ENCODE data around the gene RHOBTB1. TPM values are rescaled to one million over a fixed set of nuclear protein-coding genes. Genes with fewer than 3 reads are reported as not detected.

The RHOBTB1 gene
- total and polyA plus RNA-seq, 2 experiments from 2014 or later = 4.6 to 13.2 TPM

GRCh38 chr10:60877777-60878120 lies 66.2 kb downstream of the RHOBTB1 start:
- peaks cover 3% of the 10 kb centered on the region; the same call in 1 of the 3 replicates for H3K36me3 Mint-ChIP-seq (ENCODE audit: low read depth)
- no peak for TF ChIP-seq POLR2AphosphoS5 (IDR thresholded peaks at IDR 0.05; ENCODE audit: low read depth)
- no peak for TF ChIP-seq CREB1 (CRISPR knock-in tag; IDR thresholded peaks at IDR 0.05; ENCODE audit: low read depth)
- TF ChIP-seq EZH2phosphoT487 (IDR thresholded peaks at IDR 0.05; ENCODE audit: unreplicated experiment) = no peak
- no peak for TF ChIP-seq STAT1 (IDR thresholded peaks at IDR 0.05; ENCODE audit: unreplicated experiment)
- no peak for TF ChIP-seq EZH2 (IDR thresholded peaks at IDR 0.05; ENCODE audit: low read depth, unreplicated experiment)
- no peak for TF ChIP-seq ZNF331 (CRISPR knock-in tag; IDR thresholded peaks at IDR 0.05; ENCODE audit: low read depth)
- TF ChIP-seq ZNF462 (CRISPR knock-in tag; IDR thresholded peaks at IDR 0.05) = no peak
- TF ChIP-seq NANOG (IDR thresholded peaks at IDR 0.05; ENCODE audit: borderline replicate concordance) = no peak
- TF ChIP-seq ETS1 (IDR thresholded peaks at IDR 0.05) = no peak
- no peak for TF ChIP-seq JUNB (IDR thresholded peaks at IDR 0.05; ENCODE audit: unreplicated experiment)
- no peak for TF ChIP-seq CTCF (conservative IDR thresholded peaks at IDR 0.05; ENCODE audit: low read depth in 2 of 2)
- no peak for TF ChIP-seq ZNF114 (CRISPR knock-in tag; IDR thresholded peaks at IDR 0.05)
- no peak for TF ChIP-seq REST (IDR thresholded peaks at IDR 0.05; ENCODE audit: unreplicated experiment)
- Histone ChIP-seq H4K20me1 (replicated peaks; ENCODE audit: insufficient read depth) (no peaks in the 10 kb centered on the region), H3K36me3 (ENCODE audit: insufficient read depth) (no peaks in the 10 kb centered on the region), H3K4me2 (no peak overlapping the region), H3K27me3 (ENCODE audit: insufficient read depth) (no peaks in the 10 kb centered on the region), H3F3A (replicated peaks; ENCODE audit: low read depth) (no peaks in the 10 kb centered on the region), H3K9me2 (ENCODE audit: insufficient read depth) (peaks cover 4% of the 10 kb centered on the region; the same call in 1 of the 2 replicates), H3K27ac (ENCODE audit: low read depth) (no peak overlapping the region), H3K4me1 (ENCODE audit: insufficient read depth) (peaks cover 7% of the 10 kb centered on the region; the same call in 1 of the 2 replicates), H2AFZ (no peak overlapping the region), H3K4me3 (no peak overlapping the region), H3K79me2 (replicated peaks; ENCODE audit: insufficient read depth) (no peaks in the 10 kb centered on the region)
- H3K27me3 Mint-ChIP-seq (ENCODE audit: insufficient read depth, low read depth, poor library complexity) = peaks cover 6% of the 10 kb centered on the region
- no peak overlapping the region for H3K4me3 Mint-ChIP-seq
- H3K9me3 Mint-ChIP-seq = no peaks in the 10 kb centered on the region
- DNase-seq (ENCODE audit: low spot score) (no peak), ATAC-seq (no peak)
- H3K4me1 Mint-ChIP-seq = peaks cover 18% of the 10 kb centered on the region
- H3K27ac Mint-ChIP-seq = no peak overlapping the region

Data from GM23338 (cell line).